Keratinocyte (primary cell): ENCODE data around the gene ARSB. TPM values are rescaled to one million over a fixed set of nuclear protein-coding genes. Genes with fewer than 3 reads are reported as not detected.

Experiments
- DNase-seq: peaks from one replicate; pipeline ENCODE4 v3.0.0-alpha.2; 2011; ENCODE audit warnings: low read depth, missing footprints, low spot score
- FAIRE-seq: peaks from 2 replicates; lab custom pipeline; 2011; peaks lifted over from hg19 to GRCh38; lab: Jason Lieb, UNC
- H2AFZ ChIP-seq: 2 replicates; pipeline ENCODE4 v1.6.0; 2012; ENCODE audit warnings: low read length, control low read depth, inconsistent platforms; ENCODE audit not compliant: control insufficient read depth
- H3K27ac ChIP-seq: 2 replicates; pipeline ENCODE4 v1.5.1; 2011; ENCODE audit warnings: low read length; ENCODE audit not compliant: control insufficient read depth, insufficient read depth
- H3K27me3 ChIP-seq: 3 replicates; pipeline ENCODE4 v1.6.0; 2011; ENCODE audit warnings: low read length; ENCODE audit not compliant: control insufficient read depth, insufficient read depth; ENCODE audit errors: extremely low read depth
- H3K36me3 ChIP-seq, 2 experiments: 2 replicates in 1 of 2; 3 replicates in 1 of 2; pipeline ENCODE4 v1.5.1; 2011; ENCODE audit warnings: low read length in 2 of 2, mild to moderate bottlenecking in 1 of 2; ENCODE audit not compliant: control insufficient read depth in 2 of 2, insufficient read depth in 2 of 2; ENCODE audit errors: extremely low read depth in 1 of 2
- H3K4me1 ChIP-seq: 3 replicates; pipeline ENCODE4 v1.5.1; 2011; ENCODE audit warnings: low read length; ENCODE audit not compliant: control insufficient read depth, insufficient read depth; ENCODE audit errors: extremely low read depth
- H3K4me2 ChIP-seq: 3 replicates; pipeline ENCODE4 v1.6.0; 2011; ENCODE audit warnings: low read depth, low read length; ENCODE audit not compliant: control insufficient read depth, insufficient read depth; ENCODE audit errors: extremely low read depth
- H3K4me3 ChIP-seq, 3 experiments: fragments of 200-600 bp in 1 of 3; sonication (generic) in 1 of 3; 2 replicates in 2 of 3; 3 replicates in 1 of 3; pipeline ENCODE4 v1.5.1; 2011 to 2016; ENCODE audit warnings: low read length in 3 of 3, mild to moderate bottlenecking in 3 of 3, control low read depth in 2 of 3, inconsistent platforms in 1 of 3, low read depth in 1 of 3, mixed read lengths in 1 of 3, mixed run types in 1 of 3, moderate library complexity in 1 of 3; ENCODE audit not compliant: control insufficient read depth in 2 of 3, insufficient read depth in 2 of 3; ENCODE audit errors: extremely low read depth in 1 of 3
- H3K79me2 ChIP-seq: 2 replicates; pipeline ENCODE4 v1.6.0; 2012; ENCODE audit warnings: low read length; ENCODE audit not compliant: control insufficient read depth, insufficient read depth
- H3K9ac ChIP-seq: 3 replicates; pipeline ENCODE4 v1.6.0; 2011; ENCODE audit warnings: low read length; ENCODE audit not compliant: control insufficient read depth, insufficient read depth; ENCODE audit errors: extremely low read depth
- H3K9me1 ChIP-seq: 3 replicates; pipeline ENCODE4 v1.6.0; 2011; ENCODE audit warnings: low read length; ENCODE audit not compliant: control insufficient read depth, insufficient read depth; ENCODE audit errors: extremely low read depth
- H3K9me3 ChIP-seq: 2 replicates; pipeline ENCODE4 v1.5.1; 2012; ENCODE audit warnings: low read depth, low read length; ENCODE audit not compliant: control insufficient read depth
- H4K20me1 ChIP-seq: 3 replicates; pipeline ENCODE4 v1.6.0; 2011; ENCODE audit warnings: low read length; ENCODE audit not compliant: control insufficient read depth, insufficient read depth; ENCODE audit errors: extremely low read depth
- CTCF ChIP-seq, 3 experiments: IDR thresholded peaks in 1 of 3; conservative IDR thresholded peaks in 1 of 3; optimal IDR thresholded peaks in 1 of 3; 2 replicates in 2 of 3; 3 replicates in 1 of 3; pipeline versions ENCODE3 to v1.5.1; 2011; ENCODE audit warnings: low read length in 3 of 3, mild to moderate bottlenecking in 3 of 3, moderate library complexity in 2 of 3, control low read depth in 1 of 3, inconsistent platforms in 1 of 3; ENCODE audit not compliant: insufficient read depth in 2 of 3; ENCODE audit errors: extremely low read depth in 1 of 3
- EZH2 ChIP-seq: IDR thresholded peaks from one replicate; pipeline ENCODE4 v1.6.1; 2012; ENCODE audit warnings: inconsistent platforms, mild to moderate bottlenecking, low read length, moderate library complexity
- dilution Hi-C: fragments of 300-500 bp; cut with MboI; formaldehyde crosslinking; loops from one replicate; pipeline ENCODE4 v1.7.0; 2020; ENCODE audit warnings: low sequenced_read_pairs; ENCODE audit not compliant: extremely low pct_ligation_motif_present
- polyA plus RNA-seq, 5 experiments: library from polyadenylated mRNA; depleted of rRNA in 3 of 5; stranded (reverse) in 3 of 5; stranded (forward) in 1 of 5; unstranded in 1 of 5; fragments of >200 nt; gene quantifications; 1 replicate in 1 of 5; 2 replicates in 3 of 5; 3 replicates in 1 of 5; pipeline versions ENCODE4 v1.2.1 to v1.2.3, GENCODE V29; 2011 to 2012; ENCODE audit warnings: missing spikeins in 2 of 5, low read depth in 1 of 5, low replicate concordance in 1 of 5

The ARSB gene
- polyA plus RNA-seq, 1 donor (not counting 4 experiments of a cell fraction or from before 2014, with no cell fraction given) = 4.5 TPM

DNA sequence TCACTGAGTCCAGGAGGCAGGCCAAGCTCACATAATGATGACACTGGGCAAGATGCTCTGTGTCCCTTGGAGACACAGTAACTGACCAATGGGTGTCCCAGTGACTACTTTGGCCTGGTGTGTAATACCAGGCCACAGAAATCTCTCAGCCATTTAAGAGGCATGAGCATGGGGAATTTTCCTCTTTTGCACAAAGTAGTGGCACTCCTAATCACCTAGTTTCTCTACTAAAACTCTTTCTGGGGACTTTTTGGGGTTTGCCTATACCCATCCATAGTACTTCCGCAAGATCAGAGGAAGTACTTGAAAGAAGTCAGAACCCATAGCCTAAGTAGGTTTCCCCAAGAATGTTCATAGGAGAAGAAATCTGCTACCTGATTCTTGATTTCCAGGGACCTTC lies 161.9 kb downstream of the ARSB start:
- FAIRE-seq (no peak), DNase-seq (no peak)
- Histone ChIP-seq H3K9me1 (no peaks in the 10 kb centered on the region), H4K20me1 (no peaks in the 10 kb centered on the region), H2AFZ (no peak overlapping the region), H3K27ac (no peak overlapping the region), H3K79me2 (no peaks in the 10 kb centered on the region), H3K4me2 (no peak overlapping the region), H3K27me3 (no peaks in the 10 kb centered on the region), H3K9ac (no peak overlapping the region), H3K4me1 (no peaks in the 10 kb centered on the region), H3K4me3 (no peak overlapping the region), H3K36me3 (no peaks in the 10 kb centered on the region), H3K9me3 (no peaks in the 10 kb centered on the region)
- TF ChIP-seq CTCF (optimal IDR thresholded peaks at IDR 0.05 in 1 of 3, IDR thresholded peaks at IDR 0.05 in 1 of 3, conservative IDR thresholded peaks at IDR 0.05 in 1 of 3; ENCODE audit: extremely low read depth in 1 of 3, insufficient read depth in 2 of 3, low read length in 3 of 3) (no peak), EZH2 (no peak)
- dilution Hi-C loops = no loop called here

DNA sequence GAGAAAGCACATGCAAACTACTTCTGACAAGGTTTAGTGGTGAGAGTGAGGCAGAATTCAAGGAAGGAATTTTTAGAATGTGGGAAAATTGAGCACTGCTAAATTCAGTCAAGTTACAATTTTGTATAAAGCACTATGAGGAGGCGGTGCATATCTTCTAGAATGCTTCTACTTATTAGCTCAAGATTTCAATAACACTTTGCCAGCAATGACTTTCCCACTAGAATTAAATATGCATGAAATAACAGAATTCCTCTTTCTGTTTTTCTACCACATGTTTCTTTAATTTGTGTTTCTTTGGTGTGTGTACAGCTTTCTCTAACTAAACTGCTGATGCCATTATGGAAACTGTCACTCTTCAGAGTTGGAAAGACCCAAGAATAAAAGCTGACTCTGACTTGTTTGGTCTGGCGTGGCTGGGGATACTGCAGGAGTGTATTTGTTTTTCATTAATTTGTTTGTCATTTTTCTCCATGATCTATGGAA lies 163.5 kb downstream of the ARSB start:
- no peaks in the 10 kb centered on the region for H3K27me3 ChIP-seq
- no peaks in the 10 kb centered on the region for H3K4me1 ChIP-seq
- H4K20me1 ChIP-seq = no peaks in the 10 kb centered on the region
- H3K79me2 ChIP-seq = no peaks in the 10 kb centered on the region
- no peaks in the 10 kb centered on the region for H3K9me1 ChIP-seq
- no peaks in the 10 kb centered on the region for H3K36me3 ChIP-seq
- no peak for FAIRE-seq
- dilution Hi-C loops = no loop called here
- no peak overlapping the region for H3K9ac ChIP-seq
- no peak for TF ChIP-seq EZH2
- TF ChIP-seq CTCF (optimal IDR thresholded peaks at IDR 0.05 in 1 of 3, IDR thresholded peaks at IDR 0.05 in 1 of 3, conservative IDR thresholded peaks at IDR 0.05 in 1 of 3; ENCODE audit: extremely low read depth in 1 of 3, insufficient read depth in 2 of 3, low read length in 3 of 3) = no peak
- H3K27ac ChIP-seq = no peak overlapping the region
- H3K9me3 ChIP-seq = no peaks in the 10 kb centered on the region
- DNase-seq = no peak
- H3K4me2 ChIP-seq = no peak overlapping the region
- H2AFZ ChIP-seq = no peak overlapping the region
- H3K4me3 ChIP-seq = no peak overlapping the region
